AG09309 (cell line): ENCODE data around the gene PSMD5.

Experiments
- DNase-seq: peaks from one replicate; pipeline ENCODE4 v3.0.0-alpha.2; 2010; ENCODE audit warnings: low read depth
- H3K4me3 ChIP-seq: 2 replicates; pipeline ENCODE4 v1.5.1; 2011; ENCODE audit warnings: mild to moderate bottlenecking, low read depth, low read length, moderate library complexity; ENCODE audit not compliant: control insufficient read depth
- CTCF ChIP-seq: IDR thresholded peaks from 2 replicates; pipeline ENCODE4 v1.5.1; 2011; ENCODE audit warnings: mild to moderate bottlenecking, low read depth, low read length, inconsistent platforms; ENCODE audit not compliant: insufficient read depth, control insufficient read depth; ENCODE audit errors: missing control alignments

The PSMD5 gene

GRCh38 chr9:120865176-120865575 is 22.5 kb upstream of the PSMD5 start:
- H3K4me3 ChIP-seq = no peak overlapping the region
- TF ChIP-seq CTCF = no peak
- no peak for DNase-seq

- no peak for TF ChIP-seq CTCF
- DNase-seq = no peak
- no peak overlapping the region for H3K4me3 ChIP-seq
Observed at GRCh38 chr9:120864719-120865118, 22.0 kb upstream of the PSMD5 start.

GRCh38 chr9:120863833-120864232 is 21.1 kb upstream of the PSMD5 start:
- TF ChIP-seq CTCF = no peak
- H3K4me3 ChIP-seq = no peak overlapping the region
- no peak for DNase-seq

- DNase-seq = no peak
- TF ChIP-seq CTCF = no peak
Observed at GRCh38 chr9:120862452-120862851, 19.7 kb upstream of the PSMD5 start.

GRCh38 chr9:120861935-120862334 is 19.2 kb upstream of the PSMD5 start:
- no peak for TF ChIP-seq CTCF
- H3K4me3 ChIP-seq = no peak overlapping the region
- DNase-seq = no peak

More at GRCh38 chr9:120862452-120862851, 19.7 kb upstream of the PSMD5 start:
- H3K4me3 ChIP-seq = no peak overlapping the region

- H3K4me3 ChIP-seq = no peak overlapping the region
- no peak for TF ChIP-seq CTCF
- no peak for DNase-seq
Observed at GRCh38 chr9:120860083-120860482, 17.4 kb upstream of the PSMD5 start.

GRCh38 chr9:120859361-120859760 is 16.6 kb upstream of the PSMD5 start:
- TF ChIP-seq CTCF = no peak
- DNase-seq = no peak
- no peak overlapping the region for H3K4me3 ChIP-seq
